C4-2B (cell line): Measurements from ENCODE around the gene CCR8.

Source experiments
- CTCF ChIP-seq: fragments of 450-650 bp; conservative IDR thresholded peaks from 2 replicates; pipeline ENCODE4 v1.5.1; 2017; ENCODE audit warnings: mild to moderate bottlenecking
- ZFX ChIP-seq: fragments of 450-650 bp; IDR thresholded peaks from 2 replicates; pipeline ENCODE4 v1.6.1; 2017

- TF ChIP-seq CTCF (no peak), ZFX (no peak)
Measured at GRCh38 chr3:39295184-39295775, 34.2 kb upstream of the CCR8 start.
